Omental fat pad (tissue), 4 donors: ENCODE results near the gene NXPH1. TPM values are rescaled to one million over a fixed set of nuclear protein-coding genes. Genes with fewer than 3 reads are reported as not detected.
"Not testable (repeated sequence)": the region's sequence is repeated elsewhere in the genome, so short reads cannot be mapped to it uniquely, and the experiment has no call there.

ENCODE experiments used
- ATAC-seq: fragments of 150-250 bp; one replicate; pipeline ENCODE4 v1.9.1; 2016; ENCODE audit warnings: mild to moderate bottlenecking, moderate library complexity; ENCODE audit not compliant: low FRiP score
- DNase-seq: peaks from one replicate; pipeline ENCODE4 v3.0.0-alpha.2; 2019; ENCODE audit warnings: low spot score
- total RNA-seq, 4 donors: library from RNA; depleted of rRNA; stranded (reverse); fragments of >200 nt; gene quantifications; one replicate each; pipeline ENCODE4 v1.1.0, GENCODE V29; 2016
- TF ChIP-seq, protein P1 (sequence below), 3 donors: fragments of 450-650 bp; IDR thresholded peaks; one replicate each; pipeline ENCODE4 v1.5.1; 2016 to 2017; ENCODE audit warnings: antibody characterized with exemption in 3 of 3, mild to moderate bottlenecking in 3 of 3, moderate library complexity in 2 of 3

The NXPH1 gene
- total RNA-seq, 4 donors from 2014 or later = not detected

DNA sequence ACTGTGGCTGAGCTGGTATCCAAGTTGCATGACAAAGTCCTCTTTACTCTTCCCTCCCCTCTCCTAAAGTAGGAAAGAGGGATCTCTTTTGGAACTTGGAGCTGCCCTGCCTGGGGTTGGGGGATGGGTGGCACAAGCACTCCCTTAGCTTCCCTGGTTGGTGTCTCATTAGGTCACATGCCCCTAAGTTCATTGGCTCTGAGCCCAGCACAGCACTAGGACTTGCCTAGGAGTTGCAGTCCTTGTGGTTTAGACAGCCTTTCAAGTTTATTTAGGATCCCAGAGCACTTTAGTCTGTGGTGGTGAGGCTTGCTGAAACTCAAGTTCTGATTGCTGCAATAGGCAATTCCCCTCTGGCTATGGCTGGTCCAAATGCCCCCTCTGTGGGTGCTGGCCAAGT, 281.4 kb downstream of the NXPH1 start:
- TF ChIP-seq, protein P1, sequence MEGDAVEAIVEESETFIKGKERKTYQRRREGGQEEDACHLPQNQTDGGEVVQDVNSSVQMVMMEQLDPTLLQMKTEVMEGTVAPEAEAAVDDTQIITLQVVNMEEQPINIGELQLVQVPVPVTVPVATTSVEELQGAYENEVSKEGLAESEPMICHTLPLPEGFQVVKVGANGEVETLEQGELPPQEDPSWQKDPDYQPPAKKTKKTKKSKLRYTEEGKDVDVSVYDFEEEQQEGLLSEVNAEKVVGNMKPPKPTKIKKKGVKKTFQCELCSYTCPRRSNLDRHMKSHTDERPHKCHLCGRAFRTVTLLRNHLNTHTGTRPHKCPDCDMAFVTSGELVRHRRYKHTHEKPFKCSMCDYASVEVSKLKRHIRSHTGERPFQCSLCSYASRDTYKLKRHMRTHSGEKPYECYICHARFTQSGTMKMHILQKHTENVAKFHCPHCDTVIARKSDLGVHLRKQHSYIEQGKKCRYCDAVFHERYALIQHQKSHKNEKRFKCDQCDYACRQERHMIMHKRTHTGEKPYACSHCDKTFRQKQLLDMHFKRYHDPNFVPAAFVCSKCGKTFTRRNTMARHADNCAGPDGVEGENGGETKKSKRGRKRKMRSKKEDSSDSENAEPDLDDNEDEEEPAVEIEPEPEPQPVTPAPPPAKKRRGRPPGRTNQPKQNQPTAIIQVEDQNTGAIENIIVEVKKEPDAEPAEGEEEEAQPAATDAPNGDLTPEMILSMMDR (IDR thresholded peaks at IDR 0.05) = no peak
- DNase-seq = no peak
- ATAC-seq = no peak

DNA sequence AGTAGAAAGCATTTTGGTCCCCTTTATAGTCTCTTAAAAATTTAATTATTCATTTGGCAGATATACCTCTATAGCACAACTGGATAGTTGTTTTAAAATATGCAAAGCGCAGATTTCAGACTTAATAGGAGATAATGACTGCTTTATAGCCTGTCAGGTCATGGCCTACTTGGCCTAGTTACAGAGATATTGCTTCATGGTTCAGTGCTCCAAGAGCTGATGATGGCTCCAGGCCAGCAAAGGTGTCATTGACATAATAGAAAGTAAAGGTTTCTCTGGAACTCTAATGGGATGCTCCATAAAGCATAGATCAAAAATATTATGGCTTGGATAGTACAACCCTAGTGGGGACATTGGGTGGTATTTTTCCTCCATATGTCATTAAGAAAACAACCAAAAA, 285.7 kb downstream of the NXPH1 start:
- ATAC-seq = no peak
- DNase-seq = no peak
- TF ChIP-seq, protein P1 (IDR thresholded peaks at IDR 0.05) = no peak

DNA sequence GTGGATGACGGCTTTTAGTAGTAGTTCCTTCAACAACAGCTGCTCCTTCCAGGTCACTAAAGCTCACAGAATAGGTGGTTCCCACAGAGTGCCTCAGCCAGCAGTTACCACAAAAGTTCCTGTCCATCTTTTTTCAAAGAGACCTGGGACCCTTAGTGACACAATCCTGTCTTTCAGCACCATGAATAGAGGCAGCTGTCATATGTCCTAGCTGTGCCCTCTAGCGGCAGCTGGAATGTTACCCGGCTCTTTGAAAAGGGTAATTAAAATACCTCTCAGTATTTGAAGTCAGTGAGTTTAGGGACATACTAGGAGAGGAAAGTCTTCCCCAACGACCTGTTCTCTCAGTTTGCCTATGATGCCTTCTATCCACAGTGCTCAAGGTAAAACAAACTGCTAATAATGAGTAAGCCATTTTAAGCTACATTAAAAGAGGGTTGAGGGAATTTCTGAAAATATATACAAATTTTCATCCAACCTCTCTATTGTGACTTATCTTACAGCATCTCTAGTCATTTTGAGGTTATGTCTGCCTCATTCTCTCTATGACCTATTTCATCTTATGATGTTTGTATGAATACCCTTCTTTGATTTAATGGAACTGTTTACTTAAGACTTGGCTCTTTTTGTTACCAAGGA, 290.8 kb downstream of the NXPH1 start:
- TF ChIP-seq, protein P1 (IDR thresholded peaks at IDR 0.05) = no peak
- DNase-seq = no peak
- ATAC-seq = no peak

DNA sequence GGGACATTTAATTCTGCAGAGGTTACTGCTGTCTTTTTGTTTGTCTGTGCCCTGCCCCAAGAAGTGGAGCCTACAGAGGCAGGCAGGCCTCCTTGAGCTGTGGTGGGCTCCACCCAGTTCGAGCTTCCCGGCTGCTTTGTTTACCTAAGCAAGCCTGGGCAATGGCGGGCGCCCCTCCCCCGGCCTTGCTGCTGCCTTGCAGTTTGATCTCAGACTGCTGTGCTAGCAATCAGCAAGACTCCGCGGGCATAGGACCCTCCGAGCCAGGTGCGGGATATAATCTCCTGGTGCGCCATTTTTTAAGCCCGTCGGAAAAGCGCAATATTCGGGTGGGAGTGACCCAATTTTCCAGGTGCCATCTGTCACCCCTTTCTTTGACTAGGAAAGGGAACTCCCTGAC, 298.3 kb downstream of the NXPH1 start:
- DNase-seq, ATAC-seq: not testable (repeated sequence)

DNA sequence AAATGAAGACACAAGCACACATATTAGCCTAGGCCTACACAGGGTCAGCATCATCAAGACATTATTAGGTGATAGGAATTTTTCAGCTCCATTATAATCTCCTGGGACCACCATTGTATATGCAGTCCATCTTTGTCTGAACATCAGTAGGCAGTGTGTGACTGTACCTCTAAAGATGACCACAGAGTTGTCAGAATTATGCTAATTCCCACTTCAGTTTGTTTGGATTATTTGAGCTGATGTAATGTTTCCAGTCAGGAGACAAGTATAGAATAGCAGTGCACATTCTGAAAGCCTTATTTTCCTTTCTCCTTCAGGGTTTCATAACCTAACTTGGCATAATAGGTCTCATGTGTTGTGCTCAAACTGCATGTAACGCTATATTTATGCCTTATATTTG, 306.4 kb downstream of the NXPH1 start:
- TF ChIP-seq, protein P1 (IDR thresholded peaks at IDR 0.05) = no peak
- DNase-seq (no peak), ATAC-seq (no peak)

DNA sequence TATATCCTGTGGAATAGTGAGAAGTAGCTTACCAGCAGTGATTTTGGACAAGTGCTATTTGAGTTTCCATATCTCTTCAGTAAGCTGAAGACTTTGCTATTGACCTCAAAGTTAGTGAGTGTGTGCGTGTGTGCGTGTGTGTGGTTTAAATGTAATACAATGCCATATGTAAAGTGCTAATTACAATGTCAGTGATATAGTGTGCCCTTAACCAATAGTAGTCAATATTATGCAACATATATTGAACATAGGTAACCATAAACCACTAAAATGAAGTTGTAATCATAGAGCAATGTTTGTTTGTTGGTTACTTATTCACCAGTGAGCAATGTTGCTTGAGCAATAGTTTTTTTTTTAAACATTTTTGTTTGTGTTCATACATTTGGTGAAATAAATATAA, 309.4 kb downstream of the NXPH1 start:
- TF ChIP-seq, protein P1 (IDR thresholded peaks at IDR 0.05) = no peak
- no peak for DNase-seq
- ATAC-seq = no peak

DNA sequence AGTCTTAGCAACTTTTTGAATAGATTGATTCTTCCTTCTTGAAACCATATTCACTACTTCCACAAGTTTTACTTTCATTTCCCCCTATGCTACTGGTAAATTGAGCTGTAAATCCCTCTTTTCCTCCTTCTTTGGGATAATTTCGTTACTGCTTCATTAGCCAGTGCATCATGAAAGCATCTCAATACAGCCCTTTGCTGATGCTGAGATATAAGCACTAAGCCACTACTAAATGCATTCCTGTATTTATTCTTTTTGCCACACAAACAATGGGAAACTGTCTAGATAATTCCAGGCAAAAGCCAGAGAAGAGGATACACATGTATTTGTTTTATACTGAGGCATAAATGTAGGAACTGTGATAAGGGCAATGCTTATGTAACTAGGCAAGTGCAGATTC, 313.9 kb downstream of the NXPH1 start:
- ATAC-seq (no peak), DNase-seq (no peak)
- TF ChIP-seq, protein P1 (IDR thresholded peaks at IDR 0.05) = no peak
